Activated T-cell treated with anti-CD3 and anti-CD28 coated beads, Interleukin-2, amount 50 U/mL, for 4 hours (primary cell): ENCODE results near the gene CD53. TPM values are rescaled to one million over a fixed set of nuclear protein-coding genes. Genes with fewer than 3 reads are reported as not detected.

Experiments
- ATAC-seq, 2 donors: fragments of 200-7000 bp; cut with Tn5 transposase; one replicate each; pipeline ENCODE4 v1.10.0; 2021
- DNase-seq: peaks from one replicate; pipeline ENCODE4 v3.0.0-alpha.2; 2020
- H3K27me3 Mint-ChIP-seq: one replicate; pipeline ENCODE4 v1.8.0; 2021; ENCODE audit warnings: low read depth, mixed read lengths
- H3K36me3 Mint-ChIP-seq: one replicate; pipeline ENCODE4 v1.8.0; 2022; ENCODE audit warnings: mixed read lengths; ENCODE audit not compliant: insufficient read depth
- H3K4me1 Mint-ChIP-seq: one replicate; pipeline ENCODE4 v1.8.0; 2021; ENCODE audit warnings: low read depth, mixed read lengths
- H3K4me3 Mint-ChIP-seq: one replicate; pipeline ENCODE4 v1.8.0; 2021; ENCODE audit warnings: mild to moderate bottlenecking, moderate library complexity, mixed read lengths
- H3K9me3 Mint-ChIP-seq: one replicate; pipeline ENCODE4 v1.8.0; 2021; ENCODE audit warnings: mixed read lengths
- total RNA-seq, 3 donors: library from RNA; stranded (reverse); gene quantifications; one replicate each; pipeline ENCODE4 v1.2.1, GENCODE V29; 2021

Gene CD53
- total RNA-seq, 3 donors from 2014 or later: 163 to 217 (median 190) TPM

DNA sequence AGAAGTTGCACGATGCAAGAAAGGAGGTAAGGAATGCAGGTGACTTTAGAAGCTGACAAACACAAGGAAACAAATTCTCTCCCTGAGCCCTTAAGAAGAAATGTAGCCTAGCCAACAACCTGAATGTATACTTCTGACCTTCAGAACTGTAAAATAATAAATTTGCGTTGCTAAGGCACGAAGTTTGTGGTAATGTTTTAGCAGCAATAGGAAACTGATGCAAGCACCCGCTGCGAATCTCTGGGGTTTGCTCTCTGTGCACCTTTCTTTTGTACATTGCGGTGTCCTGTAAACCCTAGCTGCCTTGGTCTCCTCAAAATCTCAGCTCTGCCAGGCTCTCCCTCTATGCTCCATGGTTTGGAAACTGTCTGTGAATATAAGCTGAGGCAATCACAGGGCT is 15.1 kb downstream of the CD53 start:
- Mint-ChIP-seq H3K4me3 (peak overlapping the region; percentile 31), H3K36me3 (peaks cover 43% of the 10 kb centered on the region), H3K27me3 (no peaks in the 10 kb centered on the region), H3K9me3 (no peaks in the 10 kb centered on the region), H3K4me1 (peaks cover 86% of the 10 kb centered on the region)
- DNase-seq (no peak), ATAC-seq (no peak)

DNA sequence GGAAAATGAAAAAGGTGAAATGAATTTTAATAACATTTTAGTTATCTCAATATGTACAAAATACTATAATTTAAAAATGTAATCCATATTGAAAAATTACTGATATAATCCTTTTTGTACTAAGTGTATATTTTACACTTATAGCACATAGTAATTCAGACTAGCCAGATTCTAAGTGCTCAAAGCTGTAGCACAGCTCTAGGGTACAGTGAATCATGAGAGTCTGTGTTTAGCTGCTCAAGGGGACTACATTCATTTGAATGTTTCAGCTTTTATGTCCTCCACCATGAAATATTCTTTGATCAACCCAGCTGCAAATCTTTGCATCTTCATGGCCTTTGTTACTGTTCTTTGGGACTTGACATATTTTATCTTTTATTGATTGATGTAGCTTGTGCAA is 15.7 kb downstream of the CD53 start:
- ATAC-seq (peak in 1 of 2 donors; percentile 50), DNase-seq (no peak)
- H3K36me3 Mint-ChIP-seq: peaks cover 46% of the 10 kb centered on the region
- no peaks in the 10 kb centered on the region for H3K27me3 Mint-ChIP-seq
- no peaks in the 10 kb centered on the region for H3K9me3 Mint-ChIP-seq
- H3K4me1 Mint-ChIP-seq: peaks cover 86% of the 10 kb centered on the region
- H3K4me3 Mint-ChIP-seq: no peak overlapping the region

- Mint-ChIP-seq H3K27me3 (no peaks in the 10 kb centered on the region), H3K4me1 (peaks cover 88% of the 10 kb centered on the region), H3K36me3 (peaks cover 60% of the 10 kb centered on the region), H3K4me3 (no peak overlapping the region), H3K9me3 (no peaks in the 10 kb centered on the region)
- peak in 1 of 2 donors; percentile 22 for ATAC-seq
- no peak for DNase-seq
These were observed 17.7 kb downstream of the CD53 start for GRCh38 chr1:110890474-110891196.

GRCh38 chr1:110893908-110894490 is 21.1 kb downstream of the CD53 start:
- no peaks in the 10 kb centered on the region for H3K9me3 Mint-ChIP-seq
- H3K27me3 Mint-ChIP-seq: no peaks in the 10 kb centered on the region
- DNase-seq: no peak
- peak in 1 of 2 donors; percentile 37 for ATAC-seq
- peaks cover 73% of the 10 kb centered on the region for H3K36me3 Mint-ChIP-seq
- H3K4me1 Mint-ChIP-seq: peaks cover 95% of the 10 kb centered on the region
- no peak overlapping the region for H3K4me3 Mint-ChIP-seq

GRCh38 chr1:110896090-110896489 is 23.1 kb downstream of the CD53 start:
- Mint-ChIP-seq H3K36me3 (peaks cover 90% of the 10 kb centered on the region), H3K9me3 (no peaks in the 10 kb centered on the region), H3K4me3 (peak overlapping the region; percentile 16), H3K27me3 (no peaks in the 10 kb centered on the region), H3K4me1 (peaks cover 82% of the 10 kb centered on the region)
- no peak for DNase-seq
- peak; percentile 32 to 47 for ATAC-seq

GRCh38 chr1:110897681-110898080 is 24.7 kb downstream of the CD53 start:
- Mint-ChIP-seq H3K4me1 (peaks cover 72% of the 10 kb centered on the region), H3K9me3 (no peaks in the 10 kb centered on the region), H3K4me3 (no peak overlapping the region), H3K27me3 (no peaks in the 10 kb centered on the region), H3K36me3 (peaks cover 88% of the 10 kb centered on the region)
- ATAC-seq (peak; percentile 49 to 57), DNase-seq (no peak)

DNA sequence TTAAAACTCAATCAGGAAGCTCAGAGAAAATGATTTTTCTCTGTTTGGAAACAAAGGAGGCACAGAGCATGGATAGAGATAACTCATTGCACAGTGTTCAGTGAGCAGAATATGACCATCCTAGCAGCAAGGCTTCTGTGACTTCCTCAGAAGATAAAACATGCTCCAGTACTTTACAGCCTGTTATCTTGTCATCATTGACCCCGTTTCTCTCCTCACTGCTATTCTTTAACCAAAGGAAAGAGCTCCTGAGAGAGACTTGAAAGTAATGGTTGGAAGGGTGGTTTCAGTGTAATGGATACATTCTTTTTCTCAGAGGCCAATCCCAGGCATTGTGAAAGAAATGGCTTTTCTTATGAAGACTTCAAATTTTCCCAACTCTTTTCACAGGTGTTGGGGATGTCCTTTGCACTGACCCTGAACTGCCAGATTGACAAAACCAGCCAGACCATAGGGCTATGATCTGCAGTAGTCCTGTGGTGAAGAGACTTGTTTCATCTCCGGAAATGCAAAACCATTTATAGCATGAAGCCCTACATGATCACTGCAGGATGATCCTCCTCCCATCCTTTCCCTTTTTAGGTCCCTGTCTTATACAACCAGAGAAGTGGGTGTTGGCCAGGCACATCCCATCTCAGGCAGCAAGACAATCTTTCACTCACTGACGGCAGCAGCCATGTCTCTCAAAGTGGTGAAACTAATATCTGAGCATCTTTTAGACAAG is 25.9 kb downstream of the CD53 start:
- DNase-seq: no peak

DNA sequence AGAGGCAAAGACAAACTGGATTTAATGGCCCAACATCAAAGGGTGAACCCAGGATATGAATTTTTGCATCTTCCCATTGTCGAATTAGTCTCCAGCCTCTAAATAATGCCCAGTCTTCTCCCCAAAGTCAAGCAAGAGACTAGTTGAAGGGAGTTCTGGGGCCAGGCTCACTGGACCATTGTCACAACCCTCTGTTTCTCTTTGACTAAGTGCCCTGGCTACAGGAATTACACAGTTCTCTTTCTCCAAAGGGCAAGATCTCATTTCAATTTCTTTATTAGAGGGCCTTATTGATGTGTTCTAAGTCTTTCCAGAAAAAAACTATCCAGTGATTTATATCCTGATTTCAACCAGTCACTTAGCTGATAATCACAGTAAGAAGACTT is 26.5 kb downstream of the CD53 start:
- peaks cover 6% of the 10 kb centered on the region for H3K9me3 Mint-ChIP-seq
- no peak overlapping the region for H3K4me3 Mint-ChIP-seq
- H3K27me3 Mint-ChIP-seq: no peaks in the 10 kb centered on the region
- DNase-seq (no peak), ATAC-seq (no peak)
- H3K36me3 Mint-ChIP-seq: peaks cover 81% of the 10 kb centered on the region
- H3K4me1 Mint-ChIP-seq: peaks cover 54% of the 10 kb centered on the region

More for the DNA sequence above, 25.9 kb downstream of the CD53 start:
- peaks cover 60% of the 10 kb centered on the region for H3K4me1 Mint-ChIP-seq
- H3K9me3 Mint-ChIP-seq: peaks cover under 1% of the 10 kb centered on the region
- peaks cover 86% of the 10 kb centered on the region for H3K36me3 Mint-ChIP-seq
- no peak overlapping the region for H3K4me3 Mint-ChIP-seq
- no peak for ATAC-seq
- no peaks in the 10 kb centered on the region for H3K27me3 Mint-ChIP-seq

DNA sequence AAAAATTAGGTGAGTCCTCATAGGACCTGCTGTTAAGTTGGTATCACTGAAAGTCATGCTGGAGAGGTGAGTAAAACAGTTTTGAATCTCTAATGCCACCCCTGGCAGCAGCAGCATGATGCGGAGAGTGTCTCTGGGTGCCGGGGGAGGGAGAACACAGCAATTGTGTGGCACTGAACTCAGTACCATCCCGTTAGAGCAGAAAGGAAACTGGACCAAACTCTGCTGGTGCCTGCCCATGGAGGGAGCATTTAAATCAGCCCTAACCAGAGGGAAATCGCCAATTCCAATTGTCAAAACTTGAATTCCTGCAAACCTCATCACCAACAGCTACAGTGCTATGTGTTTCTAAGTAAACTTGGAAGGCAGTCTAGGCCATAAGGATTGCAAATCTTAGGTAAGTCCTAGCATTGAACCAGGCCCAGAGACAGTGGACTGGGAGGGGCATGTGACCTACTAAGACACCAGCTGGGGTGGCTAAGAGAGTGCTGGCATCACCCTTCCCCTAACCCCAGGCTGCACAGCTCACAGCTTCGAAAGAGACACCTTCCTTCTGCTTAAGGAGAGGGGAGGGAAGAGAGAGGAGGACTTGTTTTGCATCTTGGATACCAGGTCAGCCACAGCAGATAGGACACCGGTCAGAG is 30.0 kb downstream of the CD53 start:
- Mint-ChIP-seq H3K4me3 (no peak overlapping the region), H3K4me1 (peaks cover 21% of the 10 kb centered on the region), H3K36me3 (peaks cover 52% of the 10 kb centered on the region), H3K9me3 (peaks cover 28% of the 10 kb centered on the region), H3K27me3 (no peaks in the 10 kb centered on the region)
- DNase-seq: no peak
- ATAC-seq: no peak

DNA sequence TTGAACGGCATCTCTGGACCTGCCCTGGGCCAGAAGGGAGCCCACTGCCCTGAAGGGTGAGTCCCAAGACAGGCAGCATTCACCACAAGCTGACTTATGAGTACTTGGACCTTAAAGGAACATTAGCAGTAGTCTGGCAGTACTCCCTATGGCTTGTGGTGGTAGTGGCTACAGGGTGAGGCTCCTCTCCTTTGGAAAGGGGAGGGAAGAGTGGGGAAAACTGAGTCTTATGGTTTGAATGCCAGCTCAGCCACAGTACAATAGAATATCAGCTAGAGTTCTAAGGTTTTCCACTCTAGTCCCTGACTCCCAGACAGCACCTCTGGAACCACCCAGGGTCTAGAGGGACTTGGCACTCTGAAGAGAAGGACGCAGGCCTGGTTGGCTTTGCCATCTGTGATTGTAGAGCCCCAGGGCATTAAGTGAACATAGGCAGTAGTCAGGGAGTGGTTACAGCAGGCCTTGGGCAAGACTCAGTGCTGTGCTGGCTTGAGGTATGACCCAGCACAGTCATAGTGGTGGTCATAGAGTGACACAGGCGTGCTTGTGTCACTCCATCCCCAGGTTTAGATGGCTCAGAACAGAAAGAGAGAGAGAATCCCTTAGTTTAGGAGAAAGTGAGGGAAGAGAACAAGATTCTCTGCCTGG is 31.0 kb downstream of the CD53 start:
- peak; percentile 18 to 41 for ATAC-seq
- Mint-ChIP-seq H3K4me3 (no peak overlapping the region), H3K36me3 (peaks cover 45% of the 10 kb centered on the region), H3K4me1 (peaks cover 12% of the 10 kb centered on the region), H3K27me3 (no peaks in the 10 kb centered on the region), H3K9me3 (peaks cover 36% of the 10 kb centered on the region)
- no peak for DNase-seq

GRCh38 chr1:110912784-110913183 is 39.8 kb downstream of the CD53 start:
- Mint-ChIP-seq H3K4me3 (no peak overlapping the region), H3K4me1 (peaks cover 10% of the 10 kb centered on the region), H3K27me3 (no peaks in the 10 kb centered on the region), H3K36me3 (peaks cover 4% of the 10 kb centered on the region), H3K9me3 (peaks cover 42% of the 10 kb centered on the region)
- ATAC-seq (no peak), DNase-seq (no peak)

DNA sequence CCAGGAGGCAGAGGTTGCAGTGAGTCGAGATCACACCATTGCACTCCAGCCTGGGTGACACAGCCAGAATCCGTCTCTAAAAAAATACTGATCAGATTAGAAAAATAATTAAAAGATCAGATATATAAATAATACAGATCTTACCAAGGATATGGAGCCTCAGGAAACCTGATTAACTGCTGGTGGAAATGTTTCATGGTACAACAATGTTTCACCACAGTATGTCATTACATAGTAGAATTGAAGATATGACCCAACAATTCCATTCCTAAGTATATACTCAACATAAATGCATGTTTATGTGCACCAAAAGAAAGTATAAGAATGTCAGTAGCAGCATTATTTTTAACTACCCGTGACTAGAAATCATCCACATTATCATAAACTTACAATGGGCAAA is 41.7 kb downstream of the CD53 start:
- Mint-ChIP-seq H3K36me3 (peaks cover 2% of the 10 kb centered on the region), H3K4me1 (peaks cover 10% of the 10 kb centered on the region), H3K9me3 (peaks cover 28% of the 10 kb centered on the region), H3K27me3 (no peaks in the 10 kb centered on the region), H3K4me3 (no peak overlapping the region)
- ATAC-seq (no peak), DNase-seq (no peak)

DNA sequence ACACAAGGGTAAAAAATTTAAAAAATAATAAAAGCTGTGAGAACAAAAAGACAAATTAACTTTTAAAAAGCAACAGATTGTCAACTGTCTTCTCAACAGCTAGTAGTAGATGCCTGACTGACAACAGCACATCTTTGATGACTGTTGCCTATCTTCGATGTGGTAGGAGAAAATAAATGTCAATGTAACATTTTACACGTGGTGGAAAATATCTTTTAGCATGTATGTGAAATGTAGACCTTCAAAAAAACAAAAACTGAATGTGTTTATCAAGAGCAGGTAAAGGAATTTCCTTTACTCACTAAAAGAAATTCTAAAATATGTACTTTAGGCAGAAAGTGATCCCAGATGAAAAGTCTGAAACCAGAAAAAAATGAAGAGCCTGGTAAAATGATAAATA is 42.9 kb downstream of the CD53 start:
- H3K4me3 Mint-ChIP-seq: no peak overlapping the region
- H3K9me3 Mint-ChIP-seq: peaks cover 21% of the 10 kb centered on the region
- H3K36me3 Mint-ChIP-seq: peaks cover 2% of the 10 kb centered on the region
- no peaks in the 10 kb centered on the region for H3K27me3 Mint-ChIP-seq
- peaks cover 10% of the 10 kb centered on the region for H3K4me1 Mint-ChIP-seq
- no peak for ATAC-seq
- no peak for DNase-seq

GRCh38 chr1:110916274-110916668 is 43.3 kb downstream of the CD53 start:
- Mint-ChIP-seq H3K27me3 (no peaks in the 10 kb centered on the region), H3K4me1 (peaks cover 10% of the 10 kb centered on the region), H3K36me3 (no peaks in the 10 kb centered on the region), H3K4me3 (peak overlapping the region; percentile 33), H3K9me3 (peaks cover 16% of the 10 kb centered on the region)
- ATAC-seq: no peak
- no peak for DNase-seq
